Liver (tissue), 9 donors: ENCODE measurements around the gene EIF4B. TPM values are rescaled to one million over a fixed set of nuclear protein-coding genes. Genes with fewer than 3 reads are reported as not detected.

Source experiments
- DNase-seq: peaks from one replicate; pipeline ENCODE4 v3.0.0-alpha.2; 2017; ENCODE audit warnings: low spot score
- H3K27ac ChIP-seq, 2 donors: one replicate each; pipeline ENCODE4 v1.7.0; 2013; ENCODE audit warnings: inconsistent platforms in 2 of 2, low read length in 2 of 2, control low read depth in 1 of 2, low read depth in 1 of 2, mild to moderate bottlenecking in 1 of 2
- H3K27me3 ChIP-seq, 4 donors: one replicate each; pipeline versions ENCODE4 v1.6.1 to v1.7.0; 2013; ENCODE audit warnings: low read length in 3 of 4, inconsistent platforms in 1 of 4, mild to moderate bottlenecking in 1 of 4, moderate library complexity in 1 of 4; ENCODE audit not compliant: control insufficient read depth in 4 of 4, insufficient read depth in 4 of 4
- H3K36me3 ChIP-seq, 4 donors: one replicate each; pipeline versions ENCODE4 v1.6.1 to v1.7.0; 2013; ENCODE audit warnings: low read length in 3 of 4, mild to moderate bottlenecking in 3 of 4, low read depth in 1 of 4, moderate library complexity in 1 of 4; ENCODE audit not compliant: control insufficient read depth in 4 of 4, insufficient read depth in 3 of 4
- H3K4me1 ChIP-seq, 4 donors: one replicate each; pipeline versions ENCODE4 v1.6.1 to v1.7.0; 2013; ENCODE audit warnings: low read length in 3 of 4, mild to moderate bottlenecking in 3 of 4, moderate library complexity in 1 of 4; ENCODE audit not compliant: control insufficient read depth in 4 of 4, insufficient read depth in 4 of 4
- H3K4me3 ChIP-seq, 3 donors: one replicate each; pipeline versions ENCODE4 v1.6.1 to v1.7.0; 2013; ENCODE audit warnings: low read length in 3 of 3, control low read depth in 1 of 3, low read depth in 1 of 3, mild to moderate bottlenecking in 1 of 3
- H3K9ac ChIP-seq, 2 donors: one replicate each; pipeline ENCODE4 v1.7.0; 2013; ENCODE audit warnings: low read length in 2 of 2, mild to moderate bottlenecking in 2 of 2, moderate library complexity in 2 of 2, control low read depth in 1 of 2, low read depth in 1 of 2
- H3K9me3 ChIP-seq, 4 donors: one replicate each; pipeline versions ENCODE4 v1.6.1 to v1.7.0; 2013; ENCODE audit warnings: low read length in 3 of 4; ENCODE audit not compliant: control insufficient read depth in 4 of 4
- ATF3 ChIP-seq: IDR thresholded peaks from 2 replicates; pipeline ENCODE4 v1.6.1; 2016; ENCODE audit warnings: antibody characterized with exemption
- CTCF ChIP-seq: fragments of 150-350 bp; IDR thresholded peaks from 2 replicates; pipeline ENCODE4 v1.5.1; 2017; ENCODE audit warnings: improper control_type of control experiment, low read depth, low read length; ENCODE audit not compliant: missing input control
- EGR1 ChIP-seq, 2 donors: IDR thresholded peaks; 2 replicates each; pipeline ENCODE4 v1.6.1; 2016 to 2018; ENCODE audit warnings: antibody characterized with exemption in 2 of 2, low read depth in 2 of 2
- FOXA1 ChIP-seq: IDR thresholded peaks from 2 replicates; pipeline ENCODE4 v1.6.1; 2016; ENCODE audit warnings: antibody characterized with exemption
- FOXA2 ChIP-seq: IDR thresholded peaks from 2 replicates; pipeline ENCODE4 v1.6.1; 2016; ENCODE audit warnings: antibody characterized with exemption
- GABPA ChIP-seq, 2 donors: IDR thresholded peaks in 1 of 2; conservative IDR thresholded peaks in 1 of 2; 2 replicates each; pipeline ENCODE4 v1.6.1; 2016; ENCODE audit warnings: antibody characterized with exemption in 2 of 2, mild to moderate bottlenecking in 1 of 2, moderate library complexity in 1 of 2
- HNF4A ChIP-seq, 2 donors: conservative IDR thresholded peaks; 2 replicates each; pipeline ENCODE4 v1.6.1; 2016; ENCODE audit warnings: antibody characterized with exemption in 2 of 2, mild to moderate bottlenecking in 2 of 2
- HNF4G ChIP-seq: IDR thresholded peaks from 2 replicates; pipeline ENCODE4 v1.6.1; 2016; ENCODE audit warnings: antibody characterized with exemption
- JUND ChIP-seq, 2 donors: IDR thresholded peaks; 2 replicates each; pipeline ENCODE4 v1.6.1; 2016; ENCODE audit warnings: antibody characterized with exemption in 2 of 2
- MAX ChIP-seq: IDR thresholded peaks from 2 replicates; pipeline ENCODE4 v1.6.1; 2016; ENCODE audit warnings: antibody characterized with exemption
- NR2F2 ChIP-seq: IDR thresholded peaks from 2 replicates; pipeline ENCODE4 v1.6.1; 2016; ENCODE audit warnings: antibody characterized with exemption
- RAD21 ChIP-seq, 2 donors: IDR thresholded peaks; 2 replicates each; pipeline ENCODE4 v1.6.1; 2016; ENCODE audit warnings: antibody characterized with exemption in 2 of 2, mild to moderate bottlenecking in 2 of 2
- REST ChIP-seq: IDR thresholded peaks from 2 replicates; pipeline ENCODE4 v1.6.1; 2016; ENCODE audit warnings: antibody characterized with exemption, mild to moderate bottlenecking
- RXRA ChIP-seq, 2 donors: IDR thresholded peaks; 2 replicates each; pipeline ENCODE4 v1.6.1; 2017 to 2018; ENCODE audit warnings: antibody characterized with exemption in 2 of 2, mild to moderate bottlenecking in 1 of 2
- SP1 ChIP-seq: IDR thresholded peaks from 2 replicates; pipeline ENCODE4 v1.6.1; 2018; ENCODE audit warnings: antibody characterized with exemption, mild to moderate bottlenecking
- TAF1 ChIP-seq: conservative IDR thresholded peaks from 2 replicates; pipeline ENCODE4 v1.6.1; 2016; ENCODE audit warnings: antibody characterized with exemption, mild to moderate bottlenecking
- YY1 ChIP-seq: IDR thresholded peaks from 2 replicates; pipeline ENCODE4 v1.6.1; 2016; ENCODE audit warnings: antibody characterized with exemption, mild to moderate bottlenecking
- ZBTB33 ChIP-seq: IDR thresholded peaks from 2 replicates; pipeline ENCODE4 v1.6.1; 2016; ENCODE audit warnings: antibody characterized with exemption
- WGBS: extraction: QIAGEN DNeasy Blood & Tissue Kit; methylation state at CpG from one replicate; pipeline ENCODE4 v1.1.7; 2013; 5-methylcytosine and 5-hydroxymethylcytosine counted together
- polyA plus RNA-seq, 2 donors: library from polyadenylated mRNA; stranded (reverse) in 1 of 2; unstranded in 1 of 2; fragments of 200-250 nt in 1 of 2; fragments of >200 nt in 1 of 2; fragmentation: Nextera tagmentation in 1 of 2; extraction: Ambion mirVana in 1 of 2; gene quantifications; one replicate each; pipeline versions ENCODE4 v1.2.1 to v1.2.3, GENCODE V29; 2013 to 2015
- total RNA-seq, 2 donors: library from RNA; depleted of rRNA; stranded (reverse); fragments of >200 nt; gene quantifications; one replicate each; pipeline ENCODE4 v1.2.3, GENCODE V29; 2014
- donor health status: healthy.
- donor health status: healthy.
- donor health status: healthy.
- donor health status: healthy.
- donor health status: healthy.

The EIF4B gene
- total and polyA plus RNA-seq, 4 donors: 32.1 to 273 (median 169) TPM

GRCh38 chr12:53048780-53049401 is 42.6 kb downstream of the EIF4B start (continued):
- no peak for TF ChIP-seq GABPA (IDR thresholded peaks at IDR 0.05 in 1 of 2, conservative IDR thresholded peaks at IDR 0.05 in 1 of 2)
- TF ChIP-seq ZBTB33: no peak
- no peak for TF ChIP-seq HNF4G

GRCh38 chr12:53049571-53050318 is 43.5 kb downstream of the EIF4B start, which contains the start of gene TNS2:
Gene TNS2, plus strand, starts transcription at chr12:53050065. Its CDS starts 121 bp downstream, at chr12:53050186.
- peak; percentile 71 for TF ChIP-seq YY1
- peak; percentile 62 to 83 for TF ChIP-seq HNF4A (conservative IDR thresholded peaks at IDR 0.05)
- TF ChIP-seq GABPA (IDR thresholded peaks at IDR 0.05 in 1 of 2, conservative IDR thresholded peaks at IDR 0.05 in 1 of 2): no peak
- TF ChIP-seq RXRA (IDR thresholded peaks at IDR 0.05): peak; percentile 81 to 96
- no peak for TF ChIP-seq FOXA1
- no peak for TF ChIP-seq FOXA2
- TF ChIP-seq TAF1: peak; percentile 79
- TF ChIP-seq NR2F2: peak; percentile 99
- peak; percentile 76 for TF ChIP-seq REST
- peak; percentile 31 for TF ChIP-seq HNF4G
- TF ChIP-seq SP1: peak; percentile 87
- TF ChIP-seq ZBTB33: peak; percentile 38
- TF ChIP-seq ATF3: peak; percentile 23
- peak; percentile 91 for TF ChIP-seq MAX
- no peak for TF ChIP-seq CTCF
- peak; percentile 80 to 82 for TF ChIP-seq EGR1 (IDR thresholded peaks at IDR 0.05; ENCODE audit: low read depth in 2 of 2)
- peak; percentile 14 to 18 for TF ChIP-seq JUND (IDR thresholded peaks at IDR 0.05)
- no peak for TF ChIP-seq RAD21 (IDR thresholded peaks at IDR 0.05)
- H3K4me3 ChIP-seq: peak within 1 kb of the TSS; percentile 80 to 94 (median 87)
- peaks cover 16 to 73% (median 54%) of the 10 kb centered on the region in 4 donors for H3K4me1 ChIP-seq
- DNase-seq: peak; percentile 59
- no peaks in the 10 kb centered on the region for H3K36me3 ChIP-seq
- no peaks in the 10 kb centered on the region for H3K27me3 ChIP-seq
- 12% methylated on average over 20 of the region's 20 CpGs for WGBS
- H3K9ac ChIP-seq: peak within 1 kb of the TSS; percentile 84 to 93
- no peaks in the 10 kb centered on the region for H3K9me3 ChIP-seq
- peak within 1 kb of the TSS; percentile 94 to 98 for H3K27ac ChIP-seq
